Measurements from ENCODE around the gene RAI1.

RAI1 gene

DNA sequence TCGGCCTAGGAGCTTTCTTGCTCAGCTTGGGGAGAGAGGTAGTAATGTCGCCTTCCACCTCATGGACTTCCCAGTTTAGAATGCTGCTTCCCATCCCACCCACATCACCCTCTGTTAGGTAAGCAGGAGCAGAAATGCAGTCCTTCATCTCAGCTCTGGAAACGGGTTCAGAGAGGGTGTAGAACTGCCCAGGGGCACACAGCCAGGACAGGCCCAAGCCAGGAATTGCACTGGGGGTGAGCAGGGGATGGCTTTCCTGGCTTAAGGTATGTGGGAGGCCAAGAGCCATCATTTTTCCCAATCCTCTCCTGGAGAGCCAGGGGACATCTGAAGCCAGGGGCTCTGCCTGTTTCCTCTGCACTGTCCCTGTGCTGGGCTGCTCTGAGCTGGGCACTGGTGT is 33.6 kb downstream of the RAI1 start:
- TF ChIP-seq, protein P1, sequence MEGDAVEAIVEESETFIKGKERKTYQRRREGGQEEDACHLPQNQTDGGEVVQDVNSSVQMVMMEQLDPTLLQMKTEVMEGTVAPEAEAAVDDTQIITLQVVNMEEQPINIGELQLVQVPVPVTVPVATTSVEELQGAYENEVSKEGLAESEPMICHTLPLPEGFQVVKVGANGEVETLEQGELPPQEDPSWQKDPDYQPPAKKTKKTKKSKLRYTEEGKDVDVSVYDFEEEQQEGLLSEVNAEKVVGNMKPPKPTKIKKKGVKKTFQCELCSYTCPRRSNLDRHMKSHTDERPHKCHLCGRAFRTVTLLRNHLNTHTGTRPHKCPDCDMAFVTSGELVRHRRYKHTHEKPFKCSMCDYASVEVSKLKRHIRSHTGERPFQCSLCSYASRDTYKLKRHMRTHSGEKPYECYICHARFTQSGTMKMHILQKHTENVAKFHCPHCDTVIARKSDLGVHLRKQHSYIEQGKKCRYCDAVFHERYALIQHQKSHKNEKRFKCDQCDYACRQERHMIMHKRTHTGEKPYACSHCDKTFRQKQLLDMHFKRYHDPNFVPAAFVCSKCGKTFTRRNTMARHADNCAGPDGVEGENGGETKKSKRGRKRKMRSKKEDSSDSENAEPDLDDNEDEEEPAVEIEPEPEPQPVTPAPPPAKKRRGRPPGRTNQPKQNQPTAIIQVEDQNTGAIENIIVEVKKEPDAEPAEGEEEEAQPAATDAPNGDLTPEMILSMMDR (IDR thresholded peaks at IDR 0.05; ENCODE audit: low read depth, low read length): no peak
- H3K4me3 ChIP-seq (ENCODE audit: low read depth, low read length): no peak overlapping the region

DNA sequence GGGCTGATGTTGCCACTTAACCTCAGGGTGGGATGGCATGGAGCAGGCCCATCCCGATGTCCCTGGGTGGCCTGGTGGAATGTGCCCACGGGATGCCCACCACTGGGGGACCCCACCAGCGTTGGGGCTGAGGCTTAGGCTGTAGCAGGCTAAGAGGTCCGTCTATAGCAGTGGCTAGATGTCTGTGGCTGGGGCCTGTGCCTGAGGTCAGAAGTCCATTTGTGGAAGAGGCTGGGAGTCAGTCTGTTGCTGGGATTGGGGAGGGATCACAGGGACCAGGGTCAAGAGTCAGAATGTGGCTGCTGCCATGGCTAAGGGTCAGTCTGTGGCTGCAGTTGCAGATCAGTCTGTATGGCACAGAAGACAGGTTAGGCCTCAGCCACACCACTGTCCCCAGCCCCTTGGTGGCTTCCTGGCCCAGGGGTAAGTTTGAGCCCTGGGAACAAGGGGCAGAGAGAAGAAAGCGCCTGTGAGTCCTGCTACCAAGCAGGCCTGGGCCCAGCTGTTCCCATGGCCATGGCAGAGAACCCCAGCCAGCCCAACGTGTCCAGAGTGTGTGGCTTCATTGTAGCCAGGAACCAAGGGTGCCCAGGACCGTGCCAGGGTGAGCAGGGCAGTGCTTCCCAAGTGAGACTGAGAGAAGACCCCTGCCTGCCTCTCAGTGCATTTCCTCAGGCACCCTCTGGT is 35.7 kb downstream of the RAI1 start:
- H3K4me3 ChIP-seq (ENCODE audit: low read depth, low read length): no peak overlapping the region
- TF ChIP-seq, protein P1 (IDR thresholded peaks at IDR 0.05; ENCODE audit: low read depth, low read length): no peak

DNA sequence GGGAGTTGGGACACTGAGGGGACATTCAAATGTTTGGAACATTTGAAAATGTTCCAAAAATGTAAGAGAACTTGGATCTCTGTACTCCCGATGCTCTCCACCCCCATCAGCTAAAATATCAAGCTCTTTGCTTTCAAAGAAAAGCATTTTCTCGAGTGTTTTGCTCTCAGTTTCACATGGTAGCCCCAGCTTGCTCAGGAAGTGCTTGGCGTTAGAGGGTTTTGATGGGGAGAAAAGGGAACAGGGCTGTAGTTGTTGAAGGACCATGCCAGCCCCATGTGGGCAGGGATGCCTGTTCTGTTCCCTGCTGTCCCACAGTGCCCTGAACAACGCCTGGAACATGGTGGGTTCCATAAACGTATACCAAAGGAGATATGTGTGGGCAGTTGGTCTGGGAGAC is 37.0 kb downstream of the RAI1 start:
- no peak overlapping the region for H3K4me3 ChIP-seq (ENCODE audit: low read depth, low read length)
- TF ChIP-seq, protein P1 (IDR thresholded peaks at IDR 0.05; ENCODE audit: low read depth, low read length): no peak

DNA sequence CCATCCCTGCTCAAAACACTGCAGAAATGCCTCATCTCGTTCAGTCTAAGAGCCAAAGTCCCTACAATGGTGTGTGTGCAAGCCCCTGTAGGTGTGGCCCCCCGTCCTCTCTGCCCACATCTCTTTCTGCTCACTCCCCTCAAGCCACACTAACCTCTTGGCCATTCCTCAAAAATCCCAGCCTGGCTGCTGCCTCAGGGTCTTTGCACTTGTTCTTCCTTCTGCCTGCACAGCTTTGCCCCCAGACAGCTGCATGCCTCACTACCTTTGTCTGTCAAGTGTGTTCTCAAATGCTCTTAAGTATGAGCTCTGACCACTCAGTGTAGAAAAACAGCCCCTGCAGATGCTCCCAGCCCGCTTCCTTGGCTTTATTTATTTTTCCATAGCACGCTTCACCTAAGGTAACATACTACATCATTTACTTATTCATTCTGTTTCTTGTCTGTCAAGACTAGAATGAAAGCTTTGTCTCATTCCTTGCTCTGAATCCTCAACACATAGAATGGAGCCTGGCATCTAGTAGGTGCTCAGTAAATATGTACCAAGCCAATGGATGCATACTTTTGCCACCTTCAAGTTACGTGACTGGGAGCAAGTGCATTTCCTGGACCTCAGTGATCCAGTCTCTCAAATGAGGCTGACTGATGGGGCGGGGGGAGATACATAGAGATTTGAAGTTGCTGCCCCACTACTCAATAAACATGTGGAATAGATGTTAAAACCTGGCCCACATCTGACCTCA is 38.1 kb downstream of the RAI1 start:
- H3K4me3 ChIP-seq (ENCODE audit: low read depth, low read length): no peak overlapping the region
- TF ChIP-seq, protein P1 (IDR thresholded peaks at IDR 0.05; ENCODE audit: low read depth, low read length): no peak

DNA sequence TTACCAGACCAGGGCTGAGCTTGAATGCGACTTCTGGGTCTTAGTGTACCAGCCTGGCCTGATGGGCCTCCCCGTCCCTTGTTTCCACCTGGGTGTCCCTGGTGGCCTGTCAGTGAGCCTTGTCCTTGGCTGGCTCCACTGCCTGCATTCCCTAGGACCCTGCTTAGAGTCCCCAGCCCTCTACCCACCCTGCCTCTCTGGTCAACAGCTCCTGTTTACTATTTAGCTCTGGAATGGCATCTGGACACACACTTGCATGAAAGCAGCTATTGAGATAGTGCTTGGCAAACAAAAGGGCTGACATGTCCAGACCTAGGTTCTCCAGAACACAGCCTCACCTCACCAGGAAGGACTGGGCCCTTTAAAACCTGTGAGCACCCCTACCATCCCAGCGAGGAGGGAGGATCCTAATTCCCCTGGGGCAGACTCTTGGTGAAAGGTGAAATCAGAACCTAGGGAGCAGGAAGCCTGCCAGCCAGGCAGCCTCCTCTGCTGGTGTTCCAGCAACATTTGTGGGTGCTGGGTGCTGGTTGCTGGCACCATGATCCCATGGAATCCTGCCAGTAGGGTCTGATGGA is 38.8 kb downstream of the RAI1 start:
- H3K4me3 ChIP-seq (ENCODE audit: low read depth, low read length): no peak overlapping the region
- TF ChIP-seq, protein P1 (IDR thresholded peaks at IDR 0.05; ENCODE audit: low read depth, low read length): no peak

DNA sequence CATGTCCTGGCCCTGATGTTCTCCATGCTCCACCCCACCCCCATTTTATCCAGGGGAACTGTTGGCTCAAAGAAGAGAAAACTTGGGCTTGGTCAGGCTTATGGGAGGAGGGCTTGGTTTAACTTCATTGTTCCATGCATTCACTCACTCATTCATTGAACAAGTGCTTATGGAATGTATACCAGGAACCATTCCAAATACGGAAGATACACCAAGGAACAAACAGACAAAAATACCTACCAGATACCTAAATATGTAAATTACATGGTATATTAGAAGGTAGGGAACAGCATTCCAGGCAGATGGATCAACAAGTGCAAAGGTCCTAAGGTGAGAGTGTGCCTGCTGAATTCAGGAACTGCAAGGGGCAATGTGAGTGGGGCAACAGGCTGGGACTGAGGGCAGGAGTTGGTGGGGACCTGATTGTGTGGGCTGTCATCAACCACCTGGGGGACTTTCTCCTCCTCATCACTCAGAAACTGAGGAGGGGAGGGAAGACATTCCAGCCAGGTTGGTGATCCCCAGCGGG is 39.9 kb downstream of the RAI1 start:
- TF ChIP-seq, protein P1 (IDR thresholded peaks at IDR 0.05; ENCODE audit: low read depth, low read length): no peak
- H3K4me3 ChIP-seq (ENCODE audit: low read depth, low read length): no peak overlapping the region
